Rectal smooth muscle tissue (tissue), 1 donor: ENCODE data around the gene RBM48.

Source experiments
- H3K27ac ChIP-seq: one replicate; pipeline ENCODE4 v1.7.0; 2013; ENCODE audit warnings: low read depth, low read length, inconsistent platforms
- H3K27me3 ChIP-seq: one replicate; pipeline ENCODE4 v1.7.0; 2013; ENCODE audit warnings: low read length; ENCODE audit not compliant: control insufficient read depth, insufficient read depth
- H3K36me3 ChIP-seq: one replicate; pipeline ENCODE4 v1.7.0; 2013; ENCODE audit warnings: low read length; ENCODE audit not compliant: control insufficient read depth, insufficient read depth
- H3K4me1 ChIP-seq: one replicate; pipeline ENCODE4 v1.7.0; 2013; ENCODE audit warnings: low read length; ENCODE audit not compliant: control insufficient read depth, insufficient read depth
- H3K4me3 ChIP-seq: one replicate; pipeline ENCODE4 v1.7.0; 2013; ENCODE audit warnings: low read length
- H3K9ac ChIP-seq: one replicate; pipeline ENCODE4 v1.7.0; 2013; ENCODE audit warnings: low read length

Gene RBM48

DNA sequence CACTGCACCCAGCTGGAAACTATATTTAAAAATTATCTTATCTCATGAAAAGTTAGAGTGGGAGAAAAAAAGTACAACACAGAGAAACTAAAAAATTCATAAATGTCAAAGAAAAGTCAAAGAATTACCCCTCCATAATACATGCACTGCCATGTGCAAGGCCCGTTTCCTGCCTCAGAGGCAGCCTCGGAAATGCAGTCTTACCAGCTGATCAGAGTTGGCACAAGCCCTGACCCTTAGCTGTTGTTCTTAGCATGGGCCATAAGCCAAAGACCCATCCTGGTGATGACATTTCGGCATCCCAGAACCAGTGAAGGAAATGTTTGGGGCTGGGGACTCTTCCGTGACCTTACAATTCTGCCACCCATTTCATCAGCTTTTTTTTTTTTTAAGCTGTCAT is 21.6 kb downstream of the RBM48 start:
- Histone ChIP-seq H3K36me3 (no peaks in the 10 kb centered on the region), H3K27me3 (no peaks in the 10 kb centered on the region), H3K4me1 (no peaks in the 10 kb centered on the region), H3K27ac (no peak overlapping the region), H3K9ac (no peak overlapping the region), H3K4me3 (no peak overlapping the region)

DNA sequence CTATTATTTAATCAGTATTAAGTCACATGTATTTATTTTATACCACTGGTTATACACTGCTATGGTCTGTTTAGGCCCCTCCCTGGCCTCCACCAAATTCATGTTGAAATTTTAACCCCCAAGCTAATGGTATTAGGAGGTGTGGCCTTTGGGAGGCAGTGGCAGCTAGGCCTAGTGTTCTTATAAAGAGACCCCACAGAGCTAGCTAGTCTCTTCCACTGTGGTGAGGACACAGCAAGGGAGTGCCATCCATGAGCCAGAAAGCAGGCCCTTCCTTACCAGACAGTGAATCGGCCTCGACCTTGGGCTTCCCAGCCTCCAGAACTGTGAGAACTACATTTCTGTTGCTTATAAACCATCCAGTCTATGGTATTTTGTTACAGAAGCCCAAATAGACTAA is 28.7 kb downstream of the RBM48 start:
- Histone ChIP-seq H3K27me3 (no peaks in the 10 kb centered on the region), H3K27ac (no peak overlapping the region), H3K36me3 (no peaks in the 10 kb centered on the region), H3K4me1 (no peaks in the 10 kb centered on the region), H3K4me3 (no peak overlapping the region), H3K9ac (no peak overlapping the region)

DNA sequence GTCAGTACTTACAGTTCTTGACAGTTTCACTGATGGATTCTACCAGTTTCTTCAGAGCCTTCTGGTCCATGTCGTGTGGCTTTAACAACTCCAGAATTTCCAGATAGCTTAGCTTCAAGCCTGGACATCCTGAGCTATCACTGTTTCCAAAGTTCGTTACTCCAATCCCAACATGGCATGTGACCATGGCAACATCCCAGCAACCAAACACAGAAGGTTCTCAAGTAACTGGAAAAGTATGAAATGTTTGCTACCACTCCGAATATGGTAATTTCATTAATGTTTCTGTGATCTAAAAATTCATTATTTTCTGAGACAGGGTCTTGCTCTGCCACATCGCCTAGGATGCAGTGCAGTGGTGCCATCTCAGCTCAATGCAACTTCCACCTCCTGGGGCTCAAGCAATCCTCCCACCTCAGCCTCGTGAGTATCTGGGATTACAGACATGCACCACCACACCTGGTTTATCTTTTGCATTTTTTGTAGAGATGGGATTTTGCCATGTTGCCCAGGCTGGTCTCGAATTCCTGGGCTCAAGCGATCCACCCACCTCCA is 29.3 kb downstream of the RBM48 start:
- no peaks in the 10 kb centered on the region for H3K27me3 ChIP-seq
- H3K36me3 ChIP-seq: no peaks in the 10 kb centered on the region
- no peak overlapping the region for H3K9ac ChIP-seq
- no peak overlapping the region for H3K4me3 ChIP-seq
- no peak overlapping the region for H3K27ac ChIP-seq
- H3K4me1 ChIP-seq: no peaks in the 10 kb centered on the region

DNA sequence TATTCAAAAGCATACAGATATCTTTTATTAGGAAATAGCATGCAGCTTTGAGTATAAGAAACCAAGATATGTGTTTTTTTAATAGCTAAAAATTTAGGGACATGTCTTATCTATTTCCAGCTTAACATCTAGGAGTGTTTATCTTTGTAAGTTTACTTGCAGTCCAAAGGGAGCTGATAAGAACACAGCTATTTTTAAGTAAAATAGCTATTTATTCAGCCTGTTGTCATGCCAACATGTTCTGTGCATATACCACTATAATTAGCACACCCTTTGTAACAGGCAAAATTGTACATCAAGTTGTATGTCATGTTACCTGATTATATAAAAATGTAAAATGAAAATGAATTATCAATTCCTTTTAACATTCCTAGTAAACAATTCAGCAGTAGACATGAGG is 32.0 kb downstream of the RBM48 start:
- H3K4me3 ChIP-seq: no peak overlapping the region
- no peak overlapping the region for H3K27ac ChIP-seq
- H3K27me3 ChIP-seq: no peaks in the 10 kb centered on the region
- H3K36me3 ChIP-seq: peaks cover 3% of the 10 kb centered on the region
- no peaks in the 10 kb centered on the region for H3K4me1 ChIP-seq
- H3K9ac ChIP-seq: no peak overlapping the region

DNA sequence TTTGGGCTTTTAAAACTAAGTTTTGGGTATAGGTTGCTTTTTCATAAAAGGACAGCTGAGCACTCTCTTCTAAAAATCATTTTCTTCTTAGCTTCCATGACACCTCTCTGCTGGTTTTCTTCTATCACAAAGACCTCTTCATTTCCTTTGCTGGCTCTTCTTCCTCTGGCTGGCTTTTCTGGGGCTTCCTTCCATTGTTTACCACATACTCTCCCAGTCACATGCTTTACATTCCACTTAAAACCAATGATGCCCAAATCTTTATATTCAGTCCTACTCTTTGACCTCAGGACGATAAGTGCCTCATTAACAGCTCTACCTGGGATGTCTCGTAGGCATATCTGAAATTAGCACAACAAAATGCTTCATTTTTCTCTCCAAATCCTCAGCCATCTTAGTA is 34.8 kb downstream of the RBM48 start:
- Histone ChIP-seq H3K4me1 (no peaks in the 10 kb centered on the region), H3K27me3 (no peaks in the 10 kb centered on the region), H3K4me3 (no peak overlapping the region), H3K9ac (no peak overlapping the region), H3K36me3 (peaks cover 6% of the 10 kb centered on the region), H3K27ac (no peak overlapping the region)

DNA sequence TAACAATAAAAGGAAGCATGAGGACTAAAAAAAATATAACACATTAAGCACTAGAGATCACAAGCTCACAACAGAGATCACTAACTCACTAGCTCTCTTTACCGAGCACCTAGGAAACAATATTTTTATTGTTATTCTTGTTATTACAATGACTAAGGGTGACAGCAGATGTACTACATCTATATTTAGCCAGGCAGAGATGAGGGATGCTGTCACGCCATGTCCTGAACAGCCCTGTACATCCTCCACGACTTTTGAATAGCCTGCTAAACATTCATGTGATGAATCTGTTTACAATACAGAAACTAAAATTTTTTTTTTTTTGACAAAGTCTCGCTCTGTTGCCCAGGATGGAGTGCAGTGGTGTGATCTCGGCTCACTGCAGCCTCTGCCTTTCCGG is 38.9 kb downstream of the RBM48 start:
- H3K27me3 ChIP-seq: no peaks in the 10 kb centered on the region
- H3K27ac ChIP-seq: no peak overlapping the region
- no peak overlapping the region for H3K4me3 ChIP-seq
- H3K36me3 ChIP-seq: peaks cover 10% of the 10 kb centered on the region
- H3K4me1 ChIP-seq: no peaks in the 10 kb centered on the region
- H3K9ac ChIP-seq: no peak overlapping the region

DNA sequence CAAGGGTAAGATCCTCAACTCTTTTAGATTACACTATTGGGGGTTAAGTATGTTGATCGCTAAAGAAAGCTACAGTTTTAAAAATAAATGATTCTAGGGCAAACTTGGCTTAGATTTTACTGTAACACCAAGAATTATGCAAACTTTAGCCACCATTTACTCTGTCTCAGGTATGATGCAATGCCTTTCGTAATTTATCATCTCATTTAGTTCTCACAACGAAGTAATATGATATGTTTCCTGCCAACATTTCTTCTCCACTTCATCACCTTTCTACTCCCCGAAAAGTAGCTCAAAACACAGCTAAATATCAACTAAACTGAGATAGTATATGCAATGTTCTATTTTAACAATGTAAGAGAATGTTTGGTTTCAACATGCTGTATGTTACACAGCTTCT is 40.5 kb downstream of the RBM48 start:
- Histone ChIP-seq H3K9ac (no peak overlapping the region), H3K4me1 (no peaks in the 10 kb centered on the region), H3K4me3 (no peak overlapping the region), H3K36me3 (peaks cover 7% of the 10 kb centered on the region), H3K27ac (no peak overlapping the region), H3K27me3 (no peaks in the 10 kb centered on the region)

DNA sequence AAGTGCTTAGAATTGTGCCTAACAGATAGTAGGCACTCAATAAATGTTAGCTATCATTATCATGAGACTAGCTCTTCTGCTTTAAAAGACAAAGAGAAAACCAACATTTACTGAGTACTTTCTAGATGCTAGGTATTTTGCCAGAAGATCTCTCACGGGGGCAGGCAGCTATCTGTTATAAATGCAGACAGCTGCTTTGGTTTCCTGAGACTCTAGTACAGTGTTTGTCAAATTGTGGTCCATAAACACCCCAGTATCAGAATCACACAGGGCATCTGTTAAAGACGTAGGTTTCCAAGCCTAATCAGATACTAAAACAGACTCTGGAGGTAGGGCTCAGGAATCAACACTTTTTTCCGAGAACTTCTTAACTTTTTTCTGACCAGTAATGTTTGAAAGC is 47.7 kb downstream of the RBM48 start:
- no peak overlapping the region for H3K9ac ChIP-seq
- no peak overlapping the region for H3K4me3 ChIP-seq
- H3K4me1 ChIP-seq: no peaks in the 10 kb centered on the region
- no peaks in the 10 kb centered on the region for H3K27me3 ChIP-seq
- H3K27ac ChIP-seq: no peak overlapping the region
- H3K36me3 ChIP-seq: peaks cover 17% of the 10 kb centered on the region

DNA sequence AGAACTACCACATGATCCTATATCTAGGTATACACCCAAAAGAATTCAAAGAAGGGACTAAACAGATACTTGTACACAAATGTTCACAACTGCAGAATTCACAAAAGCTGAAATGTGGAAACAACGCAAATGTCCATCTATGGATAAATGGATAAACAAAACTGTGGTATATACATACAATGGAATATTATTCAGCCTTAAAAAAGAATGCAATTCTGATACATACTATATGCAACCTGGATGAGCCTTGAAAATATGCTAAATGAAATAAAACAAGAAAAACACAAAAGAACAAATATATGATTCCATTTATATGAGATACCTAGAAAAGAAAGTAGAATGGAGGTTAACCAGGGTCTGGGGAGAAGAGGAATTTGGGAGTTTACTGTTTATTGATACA is 54.4 kb downstream of the RBM48 start:
- Histone ChIP-seq H3K4me1 (no peaks in the 10 kb centered on the region), H3K9ac (no peak overlapping the region), H3K4me3 (no peak overlapping the region), H3K27ac (no peak overlapping the region), H3K27me3 (no peaks in the 10 kb centered on the region), H3K36me3 (peaks cover 9% of the 10 kb centered on the region)

DNA sequence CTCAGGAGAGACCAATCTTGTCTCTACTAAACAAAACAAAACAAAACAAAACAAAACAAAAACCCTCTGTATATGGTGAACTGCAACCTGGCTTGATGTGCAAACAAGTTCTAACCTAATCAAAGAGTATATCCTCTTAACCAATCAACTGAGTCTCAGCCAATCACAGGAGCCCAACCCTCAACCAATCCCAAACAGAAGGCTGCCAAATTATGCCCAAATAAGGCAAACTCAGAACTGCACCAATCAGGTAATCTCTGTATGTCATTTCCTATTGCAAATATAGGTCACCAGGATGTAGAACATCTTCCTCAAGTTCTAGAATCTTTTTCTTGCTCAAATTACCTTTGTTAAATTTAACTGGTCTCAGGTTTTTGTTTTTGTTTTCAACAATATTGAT is 56.4 kb downstream of the RBM48 start:
- H3K27me3 ChIP-seq: no peaks in the 10 kb centered on the region
- peaks cover 5% of the 10 kb centered on the region for H3K36me3 ChIP-seq
- peaks cover 8% of the 10 kb centered on the region for H3K4me1 ChIP-seq
- peak overlapping the region; percentile 37 for H3K27ac ChIP-seq
- no peak overlapping the region for H3K9ac ChIP-seq
- H3K4me3 ChIP-seq: no peak overlapping the region

DNA sequence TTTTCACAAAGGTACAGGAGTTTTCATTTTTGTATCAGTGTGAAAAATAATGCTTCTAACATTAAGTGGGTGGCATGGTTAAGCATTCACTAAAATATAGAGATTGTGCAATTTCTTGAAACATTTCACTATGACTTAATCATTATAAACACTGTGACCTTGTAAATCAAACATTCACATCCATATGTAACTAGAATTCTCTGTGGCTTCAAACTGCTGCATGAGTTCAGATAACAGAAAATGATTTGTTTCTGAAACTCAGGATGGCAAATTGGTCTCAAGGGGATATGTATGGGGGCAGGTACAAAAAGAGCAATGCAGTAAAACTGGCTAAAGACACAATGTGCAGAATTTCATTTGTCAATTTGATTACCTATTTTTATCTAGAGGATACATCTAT is 57.8 kb downstream of the RBM48 start:
- Histone ChIP-seq H3K9ac (no peak overlapping the region), H3K27ac (no peak overlapping the region), H3K36me3 (no peaks in the 10 kb centered on the region), H3K4me1 (peaks cover 8% of the 10 kb centered on the region), H3K4me3 (no peak overlapping the region), H3K27me3 (no peaks in the 10 kb centered on the region)

DNA sequence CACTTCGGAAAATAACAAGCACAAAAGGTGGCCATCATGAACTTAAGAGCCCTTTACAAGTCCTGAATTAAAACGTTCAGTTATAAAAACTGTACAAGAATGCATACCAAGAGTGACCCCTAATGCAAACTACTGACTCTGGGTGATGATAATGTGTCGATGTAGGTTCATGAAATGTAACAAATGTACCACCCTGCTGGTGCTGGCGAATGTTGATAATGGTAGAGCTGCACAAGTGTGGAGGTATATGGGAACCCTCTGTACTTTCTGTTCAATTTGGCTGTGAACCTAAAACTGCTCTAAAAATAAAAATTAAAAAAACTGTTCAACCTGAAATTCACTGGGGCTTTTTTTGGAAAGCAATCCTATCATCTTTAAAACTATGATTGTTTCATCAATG is 58.2 kb downstream of the RBM48 start:
- H3K27ac ChIP-seq: no peak overlapping the region
- peaks cover 8% of the 10 kb centered on the region for H3K4me1 ChIP-seq
- no peaks in the 10 kb centered on the region for H3K36me3 ChIP-seq

More for the DNA sequence above, 58.2 kb downstream of the RBM48 start:
- no peak overlapping the region for H3K9ac ChIP-seq
- H3K27me3 ChIP-seq: no peaks in the 10 kb centered on the region
- no peak overlapping the region for H3K4me3 ChIP-seq
